Measurements from ENCODE around the gene SPATA9.
"Not testable (repeated sequence)": the region's sequence is repeated elsewhere in the genome, so short reads cannot be mapped to it uniquely, and the experiment has no call there.

SPATA9 gene

GRCh38 chr5:95634081-95634480 lies 48.7 kb downstream of the SPATA9 start:
- H3K4me3 ChIP-seq, result no peak overlapping the region
- DNase-seq (ENCODE audit: low read depth, low spot score), result no peak
- no peak for TF ChIP-seq FOXP2 (optimal IDR thresholded peaks at IDR 0.05; ENCODE audit: control extremely low read depth, extremely low read length, insufficient read depth)
- TF ChIP-seq POLR2AphosphoS5 (IDR thresholded peaks at IDR 0.05; ENCODE audit: borderline replicate concordance, low read depth, low read length), result no peak
- no peak for TF ChIP-seq EZH2 (IDR thresholded peaks at IDR 0.05)
- no peak overlapping the region for H3K27ac ChIP-seq
- H3K9me3 ChIP-seq (ENCODE audit: low read depth, low read length), result no peaks in the 10 kb centered on the region
- no peak overlapping the region for H3K9ac ChIP-seq (ENCODE audit: insufficient read length)
- no peaks in the 10 kb centered on the region for H3K36me3 ChIP-seq (ENCODE audit: insufficient read depth, low read length)

- Histone ChIP-seq H3K9me3 (ENCODE audit: low read depth, low read length) (no peaks in the 10 kb centered on the region), H3K9ac (ENCODE audit: insufficient read length) (no peak overlapping the region), H3K36me3 (ENCODE audit: insufficient read depth, low read length) (no peaks in the 10 kb centered on the region), H3K4me3 (no peak overlapping the region), H3K27ac (no peak overlapping the region)
- DNase-seq (ENCODE audit: low read depth, low spot score), result no peak
- TF ChIP-seq FOXP2 (optimal IDR thresholded peaks at IDR 0.05; ENCODE audit: control extremely low read depth, extremely low read length, insufficient read depth) (no peak), POLR2AphosphoS5 (IDR thresholded peaks at IDR 0.05; ENCODE audit: borderline replicate concordance, low read depth, low read length) (no peak), EZH2 (IDR thresholded peaks at IDR 0.05) (no peak)
Measured at GRCh38 chr5:95633671-95634070, 49.1 kb downstream of the SPATA9 start.

- H3K36me3 ChIP-seq (ENCODE audit: insufficient read depth, low read length); DNase-seq (ENCODE audit: low read depth, low spot score); H3K4me3 ChIP-seq; H3K27ac ChIP-seq; H3K9me3 ChIP-seq (ENCODE audit: low read depth, low read length); H3K9ac ChIP-seq (ENCODE audit: insufficient read length): not testable (repeated sequence)
Measured at GRCh38 chr5:95632942-95633341, 49.8 kb downstream of the SPATA9 start.

GRCh38 chr5:95631991-95632675 lies 50.7 kb downstream of the SPATA9 start:
- no peak overlapping the region for H3K4me3 ChIP-seq
- no peaks in the 10 kb centered on the region for H3K9me3 ChIP-seq (ENCODE audit: low read depth, low read length)
- H3K27ac ChIP-seq, result no peak overlapping the region
- TF ChIP-seq EZH2 (IDR thresholded peaks at IDR 0.05) (no peak), POLR2AphosphoS5 (IDR thresholded peaks at IDR 0.05; ENCODE audit: borderline replicate concordance, low read depth, low read length) (no peak), FOXP2 (optimal IDR thresholded peaks at IDR 0.05; ENCODE audit: control extremely low read depth, extremely low read length, insufficient read depth) (no peak)
- DNase-seq (ENCODE audit: low read depth, low spot score), result no peak
- H3K9ac ChIP-seq (ENCODE audit: insufficient read length), result no peak overlapping the region
- H3K36me3 ChIP-seq (ENCODE audit: insufficient read depth, low read length), result no peaks in the 10 kb centered on the region

GRCh38 chr5:95631255-95631958 lies 51.4 kb downstream of the SPATA9 start:
- no peak overlapping the region for H3K27ac ChIP-seq
- no peaks in the 10 kb centered on the region for H3K36me3 ChIP-seq (ENCODE audit: insufficient read depth, low read length)
- no peak for DNase-seq (ENCODE audit: low read depth, low spot score)
- H3K9ac ChIP-seq (ENCODE audit: insufficient read length), result no peak overlapping the region
- no peaks in the 10 kb centered on the region for H3K9me3 ChIP-seq (ENCODE audit: low read depth, low read length)
- TF ChIP-seq POLR2AphosphoS5 (IDR thresholded peaks at IDR 0.05; ENCODE audit: borderline replicate concordance, low read depth, low read length), result no peak
- no peak for TF ChIP-seq EZH2 (IDR thresholded peaks at IDR 0.05)
- TF ChIP-seq FOXP2 (optimal IDR thresholded peaks at IDR 0.05; ENCODE audit: control extremely low read depth, extremely low read length, insufficient read depth), result no peak
- no peak overlapping the region for H3K4me3 ChIP-seq

- no peak for DNase-seq (ENCODE audit: low read depth, low spot score)
- Histone ChIP-seq H3K36me3 (ENCODE audit: insufficient read depth, low read length) (no peaks in the 10 kb centered on the region), H3K27ac (no peak overlapping the region), H3K4me3 (no peak overlapping the region), H3K9me3 (ENCODE audit: low read depth, low read length) (no peaks in the 10 kb centered on the region), H3K9ac (ENCODE audit: insufficient read length) (no peak overlapping the region)
- TF ChIP-seq EZH2 (IDR thresholded peaks at IDR 0.05) (no peak), FOXP2 (optimal IDR thresholded peaks at IDR 0.05; ENCODE audit: control extremely low read depth, extremely low read length, insufficient read depth) (no peak), POLR2AphosphoS5 (IDR thresholded peaks at IDR 0.05; ENCODE audit: borderline replicate concordance, low read depth, low read length) (no peak)
Measured at GRCh38 chr5:95630394-95630917, 52.3 kb downstream of the SPATA9 start.

GRCh38 chr5:95628933-95629332 lies 53.9 kb downstream of the SPATA9 start:
- H3K27ac ChIP-seq, result no peak overlapping the region
- TF ChIP-seq EZH2 (IDR thresholded peaks at IDR 0.05), result no peak
- no peak overlapping the region for H3K9ac ChIP-seq (ENCODE audit: insufficient read length)
- no peak for DNase-seq (ENCODE audit: low read depth, low spot score)
- no peak overlapping the region for H3K4me3 ChIP-seq
- no peaks in the 10 kb centered on the region for H3K9me3 ChIP-seq (ENCODE audit: low read depth, low read length)
- H3K36me3 ChIP-seq (ENCODE audit: insufficient read depth, low read length), result no peaks in the 10 kb centered on the region

GRCh38 chr5:95627971-95628810 lies 54.6 kb downstream of the SPATA9 start:
- Histone ChIP-seq H3K27ac (no peak overlapping the region), H3K9ac (ENCODE audit: insufficient read length) (no peak overlapping the region), H3K36me3 (ENCODE audit: insufficient read depth, low read length) (no peaks in the 10 kb centered on the region), H3K9me3 (ENCODE audit: low read depth, low read length) (no peaks in the 10 kb centered on the region), H3K4me3 (no peak overlapping the region)
- TF ChIP-seq POLR2AphosphoS5 (IDR thresholded peaks at IDR 0.05; ENCODE audit: borderline replicate concordance, low read depth, low read length) (no peak), EZH2 (IDR thresholded peaks at IDR 0.05) (no peak), FOXP2 (optimal IDR thresholded peaks at IDR 0.05; ENCODE audit: control extremely low read depth, extremely low read length, insufficient read depth) (no peak)
- no peak for DNase-seq (ENCODE audit: low read depth, low spot score)

All from SK-N-MC (cell line).